Ishikawa (cell line): ENCODE measurements around the gene HLCS.

ENCODE experiments used
- RAD21 ChIP-seq: IDR thresholded peaks from 2 replicates; pipeline ENCODE4 v1.6.1; 2012; ENCODE audit warnings: low read depth
- TAF1 ChIP-seq: IDR thresholded peaks from 2 replicates; pipeline ENCODE4 v1.6.1; 2012; ENCODE audit warnings: low read depth, mild to moderate bottlenecking
- YY1 ChIP-seq: IDR thresholded peaks from 2 replicates; pipeline ENCODE4 v1.6.1; 2012; ENCODE audit warnings: low read depth
- TF ChIP-seq, protein P1 (sequence below): IDR thresholded peaks from 2 replicates; pipeline ENCODE4 v1.6.1; 2012; ENCODE audit warnings: low read depth, mild to moderate bottlenecking

DNA sequence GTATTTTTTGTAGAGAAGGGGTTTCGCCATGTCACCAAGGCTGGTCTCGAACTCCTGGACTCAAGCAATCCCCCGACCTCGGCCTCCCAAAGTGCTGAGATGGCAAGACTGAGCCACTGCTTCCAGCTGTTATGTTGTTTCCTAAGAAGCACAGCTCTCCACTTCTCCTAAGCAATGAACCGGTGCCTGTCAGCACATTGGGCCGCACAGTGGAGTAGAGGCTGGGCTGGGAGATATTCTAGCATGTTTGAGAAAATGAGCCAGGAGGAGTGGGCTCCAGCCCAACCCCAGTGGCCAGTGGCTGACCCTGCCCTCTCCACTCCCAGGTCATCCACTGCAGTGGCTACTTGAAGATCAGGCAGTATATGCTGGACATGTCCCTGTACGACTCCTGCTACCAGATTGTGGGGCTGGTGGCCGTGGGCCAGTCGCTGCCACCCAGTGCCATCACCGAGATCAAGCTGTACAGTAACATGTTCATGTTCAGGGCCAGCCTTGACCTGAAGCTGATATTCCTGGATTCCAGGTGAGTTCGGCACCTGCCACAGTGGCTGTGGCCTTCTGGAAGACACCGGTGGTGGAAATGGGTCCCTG, 240.6 kb downstream of the HLCS start:
- no peak for TF ChIP-seq YY1
- TF ChIP-seq, protein P1, sequence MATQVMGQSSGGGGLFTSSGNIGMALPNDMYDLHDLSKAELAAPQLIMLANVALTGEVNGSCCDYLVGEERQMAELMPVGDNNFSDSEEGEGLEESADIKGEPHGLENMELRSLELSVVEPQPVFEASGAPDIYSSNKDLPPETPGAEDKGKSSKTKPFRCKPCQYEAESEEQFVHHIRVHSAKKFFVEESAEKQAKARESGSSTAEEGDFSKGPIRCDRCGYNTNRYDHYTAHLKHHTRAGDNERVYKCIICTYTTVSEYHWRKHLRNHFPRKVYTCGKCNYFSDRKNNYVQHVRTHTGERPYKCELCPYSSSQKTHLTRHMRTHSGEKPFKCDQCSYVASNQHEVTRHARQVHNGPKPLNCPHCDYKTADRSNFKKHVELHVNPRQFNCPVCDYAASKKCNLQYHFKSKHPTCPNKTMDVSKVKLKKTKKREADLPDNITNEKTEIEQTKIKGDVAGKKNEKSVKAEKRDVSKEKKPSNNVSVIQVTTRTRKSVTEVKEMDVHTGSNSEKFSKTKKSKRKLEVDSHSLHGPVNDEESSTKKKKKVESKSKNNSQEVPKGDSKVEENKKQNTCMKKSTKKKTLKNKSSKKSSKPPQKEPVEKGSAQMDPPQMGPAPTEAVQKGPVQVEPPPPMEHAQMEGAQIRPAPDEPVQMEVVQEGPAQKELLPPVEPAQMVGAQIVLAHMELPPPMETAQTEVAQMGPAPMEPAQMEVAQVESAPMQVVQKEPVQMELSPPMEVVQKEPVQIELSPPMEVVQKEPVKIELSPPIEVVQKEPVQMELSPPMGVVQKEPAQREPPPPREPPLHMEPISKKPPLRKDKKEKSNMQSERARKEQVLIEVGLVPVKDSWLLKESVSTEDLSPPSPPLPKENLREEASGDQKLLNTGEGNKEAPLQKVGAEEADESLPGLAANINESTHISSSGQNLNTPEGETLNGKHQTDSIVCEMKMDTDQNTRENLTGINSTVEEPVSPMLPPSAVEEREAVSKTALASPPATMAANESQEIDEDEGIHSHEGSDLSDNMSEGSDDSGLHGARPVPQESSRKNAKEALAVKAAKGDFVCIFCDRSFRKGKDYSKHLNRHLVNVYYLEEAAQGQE: no peak
- TF ChIP-seq TAF1: no peak
- no peak for TF ChIP-seq RAD21
